BJ (cell line): ENCODE results near the gene CASQ2. TPM values are rescaled to one million over a fixed set of nuclear protein-coding genes. Genes with fewer than 3 reads are reported as not detected.

Experiments used
- CTCF ChIA-PET: fragments of 350-600 bp; formaldehyde crosslinking; extraction: SDS; loops from one replicate; lab custom pipeline; 2021; ENCODE audit warnings: antibody characterized with exemption, inconsistent platforms; lab: Yijun Ruan, JAX
- POLR2A ChIA-PET: fragments of 300-600 bp; sonication (Branson Sonifier 250); formaldehyde crosslinking; extraction: SDS; loops from one replicate; lab custom pipeline; 2021; ENCODE audit warnings: antibody characterized with exemption; lab: Charles Lee
- DNase-seq: peaks from one replicate; pipeline ENCODE4 v3.0.0-alpha.2; 2011; ENCODE audit warnings: low read depth
- H3K27me3 ChIP-seq: 2 replicates; pipeline ENCODE4 v1.6.0; 2011; ENCODE audit warnings: low read length; ENCODE audit not compliant: control insufficient read depth, insufficient read depth
- H3K36me3 ChIP-seq: 2 replicates; pipeline ENCODE4 v1.5.1; 2011; ENCODE audit warnings: low read length; ENCODE audit not compliant: control insufficient read depth, insufficient read depth
- H3K4me3 ChIP-seq: 2 replicates; pipeline ENCODE4 v1.5.1; 2011; ENCODE audit warnings: low read depth, mild to moderate bottlenecking, control low read depth, low read length
- CTCF ChIP-seq: IDR thresholded peaks from 2 replicates; pipeline ENCODE4 v1.5.1; 2011; ENCODE audit warnings: low read depth, mild to moderate bottlenecking, control low read depth, inconsistent platforms, low read length, moderate library complexity; ENCODE audit not compliant: insufficient read depth
- polyA plus RNA-seq: library from polyadenylated mRNA; depleted of rRNA; stranded (reverse); fragments of >200 nt; gene quantifications from 2 replicates; pipeline ENCODE4 v1.2.3, GENCODE V29; 2011

CASQ2 gene
- polyA plus RNA-seq, 1 experiment, result not detected

- Histone ChIP-seq H3K4me3 (no peak overlapping the region), H3K36me3 (no peaks in the 10 kb centered on the region), H3K27me3 (peaks cover 3% of the 10 kb centered on the region)
- CTCF ChIA-PET, result interaction anchor here (0.6 to 3.2 kb wide), 3 partner anchors 10 to 46 kb away, joined by 3 to 9 read pairs (median 5); no protein-coding TSS in a partner anchor
- POLR2A ChIA-PET, result no interaction called here
- TF ChIP-seq CTCF, result no peak
- no peak for DNase-seq
Observed at GRCh38 chr1:115793162-115793561, 24.6 kb upstream of the CASQ2 start.

GRCh38 chr1:115791816-115792215 lies 23.3 kb upstream of the CASQ2 start:
- Histone ChIP-seq H3K27me3 (peaks cover 3% of the 10 kb centered on the region), H3K4me3 (no peak overlapping the region), H3K36me3 (no peaks in the 10 kb centered on the region)
- ChIA-PET POLR2A (no interaction called here), CTCF (interaction anchor here (1.2 to 3.2 kb wide), 2 partner anchors 9 to 85 kb away, joined by 3 to 9 read pairs; no protein-coding TSS in a partner anchor)
- TF ChIP-seq CTCF, result no peak
- no peak for DNase-seq

GRCh38 chr1:115790846-115791245 lies 22.3 kb upstream of the CASQ2 start:
- Histone ChIP-seq H3K36me3 (no peaks in the 10 kb centered on the region), H3K4me3 (no peak overlapping the region), H3K27me3 (peaks cover 3% of the 10 kb centered on the region)
- CTCF ChIA-PET, result interaction anchor here (3.2 kb wide), 1 partner anchor 8 kb away, joined by 9 read pairs; no protein-coding TSS in a partner anchor
- no peak for DNase-seq
- POLR2A ChIA-PET, result no interaction called here
- no peak for TF ChIP-seq CTCF

GRCh38 chr1:115790356-115790755 lies 21.8 kb upstream of the CASQ2 start:
- ChIA-PET CTCF (interaction anchor here (1.0 to 3.2 kb wide), 2 partner anchors 8 to 72 kb away, joined by 3 to 9 read pairs; no protein-coding TSS in a partner anchor), POLR2A (no interaction called here)
- Histone ChIP-seq H3K36me3 (no peaks in the 10 kb centered on the region), H3K27me3 (peaks cover 3% of the 10 kb centered on the region), H3K4me3 (no peak overlapping the region)
- no peak for DNase-seq
- no peak for TF ChIP-seq CTCF

GRCh38 chr1:115783311-115783710 lies 14.8 kb upstream of the CASQ2 start:
- Histone ChIP-seq H3K27me3 (no peaks in the 10 kb centered on the region), H3K4me3 (no peak overlapping the region), H3K36me3 (no peaks in the 10 kb centered on the region)
- CTCF ChIA-PET, result interaction anchor here (0.6 to 3.3 kb wide), 13 partner anchors 9 to 198 kb away, joined by 3 to 15 read pairs (median 4); partner anchors contain the start of gene VANGL1
- no peak for DNase-seq
- POLR2A ChIA-PET, result no interaction called here
- no peak for TF ChIP-seq CTCF
